H9 (cell line): ENCODE measurements around the gene TPM2. TPM values are rescaled to one million over a fixed set of nuclear protein-coding genes. Genes with fewer than 3 reads are reported as not detected.

Experiments used
- DNase-seq: peaks from one replicate; pipeline ENCODE4 v3.0.0-alpha.2; 2017
- H2AFZ ChIP-seq: one replicate; pipeline ENCODE4 v1.6.1; 2013; ENCODE audit warnings: mild to moderate bottlenecking, low read length, control low read depth, moderate library complexity
- H2AK5ac ChIP-seq: 2 replicates; pipeline ENCODE4 v1.6.1; 2013; ENCODE audit warnings: low read length, control low read depth, mixed read lengths; ENCODE audit not compliant: insufficient read length
- H2BK120ac ChIP-seq: one replicate; pipeline ENCODE4 v1.6.1; 2013; ENCODE audit warnings: low read depth, mild to moderate bottlenecking, low read length, control low read depth, inconsistent platforms; ENCODE audit not compliant: poor library complexity, severe bottlenecking
- H2BK12ac ChIP-seq: 2 replicates; pipeline ENCODE4 v1.6.1; 2013; ENCODE audit warnings: low read length, control low read depth, mixed read lengths, low read depth; ENCODE audit not compliant: insufficient read length
- H2BK15ac ChIP-seq: 2 replicates; pipeline ENCODE4 v1.6.1; 2013; ENCODE audit warnings: low read depth, low read length, control low read depth
- H2BK20ac ChIP-seq: one replicate; pipeline ENCODE4 v1.6.1; 2013; ENCODE audit warnings: low read depth, mild to moderate bottlenecking, low read length, control low read depth, inconsistent platforms; ENCODE audit not compliant: poor library complexity, severe bottlenecking
- H2BK5ac ChIP-seq: 2 replicates; pipeline ENCODE4 v1.6.1; 2013; ENCODE audit warnings: low read length, control low read depth, mixed read lengths; ENCODE audit not compliant: insufficient read length
- H3K14ac ChIP-seq: 2 replicates; pipeline ENCODE4 v1.6.1; 2013; ENCODE audit warnings: low read length, control low read depth; ENCODE audit not compliant: insufficient read depth
- H3K18ac ChIP-seq: 2 replicates; pipeline ENCODE4 v1.6.1; 2013; ENCODE audit warnings: low read depth, mild to moderate bottlenecking, mixed read lengths, low read length, control low read depth; ENCODE audit not compliant: insufficient read length
- H3K23ac ChIP-seq: 2 replicates; pipeline ENCODE4 v1.6.1; 2013; ENCODE audit warnings: low read length, control low read depth, mixed read lengths, low read depth; ENCODE audit not compliant: insufficient read length
- H3K23me2 ChIP-seq: 2 replicates; pipeline ENCODE4 v1.6.1; 2013; ENCODE audit warnings: low read depth, mild to moderate bottlenecking, mixed read lengths, low read length, control low read depth; ENCODE audit not compliant: insufficient read length, poor library complexity, severe bottlenecking
- H3K27ac ChIP-seq: 2 replicates; pipeline ENCODE4 v1.5.1; 2013; ENCODE audit warnings: low read length, control low read depth, mixed read lengths, low read depth; ENCODE audit not compliant: insufficient read length
- H3K27me3 ChIP-seq: 2 replicates; pipeline ENCODE4 v1.6.1; 2013; ENCODE audit warnings: low read length, control low read depth, inconsistent platforms; ENCODE audit not compliant: insufficient read depth
- H3K4ac ChIP-seq: 2 replicates; pipeline ENCODE4 v1.6.1; 2013; ENCODE audit warnings: low read depth, mild to moderate bottlenecking, control low read depth, inconsistent platforms, low read length, moderate library complexity
- H3K4me1 ChIP-seq: 2 replicates; pipeline ENCODE4 v1.6.1; 2013; ENCODE audit warnings: low read length, control low read depth, inconsistent platforms; ENCODE audit not compliant: insufficient read depth
- H3K4me2 ChIP-seq: 2 replicates; pipeline ENCODE4 v1.6.1; 2013; ENCODE audit warnings: low read length, control low read depth, mixed read lengths; ENCODE audit not compliant: insufficient read length, insufficient read depth
- H3K56ac ChIP-seq: 2 replicates; pipeline ENCODE4 v1.6.1; 2013; ENCODE audit warnings: low read depth, mild to moderate bottlenecking, mixed read lengths, low read length, control low read depth; ENCODE audit not compliant: insufficient read length
- H3K79me1 ChIP-seq: 2 replicates; pipeline ENCODE4 v1.6.1; 2013; ENCODE audit warnings: low read depth, mild to moderate bottlenecking, moderate library complexity, low read length, control low read depth, inconsistent platforms; ENCODE audit not compliant: insufficient read depth, poor library complexity, severe bottlenecking
- H3K79me2 ChIP-seq: 2 replicates; pipeline ENCODE4 v1.6.1; 2013; ENCODE audit warnings: low read length, control low read depth, inconsistent platforms; ENCODE audit not compliant: insufficient read depth
- H3K9ac ChIP-seq: 2 replicates; pipeline ENCODE4 v1.6.1; 2013; ENCODE audit warnings: low read length, control low read depth, mixed read lengths; ENCODE audit not compliant: insufficient read length; ENCODE audit errors: extremely low read depth
- H3K9me3 ChIP-seq: one replicate; pipeline ENCODE4 v1.6.1; 2013; ENCODE audit warnings: low read depth, low read length, inconsistent platforms; ENCODE audit not compliant: control insufficient read depth
- H3T11ph ChIP-seq: one replicate; pipeline ENCODE4 v1.6.1; 2013; ENCODE audit warnings: mild to moderate bottlenecking, low read length, control low read depth, inconsistent platforms
- H4K20me1 ChIP-seq: one replicate; pipeline ENCODE4 v1.6.1; 2013; ENCODE audit not compliant: control insufficient read depth, insufficient read length, insufficient read depth
- H4K5ac ChIP-seq: 2 replicates; pipeline ENCODE4 v1.6.1; 2013; ENCODE audit warnings: low read depth, mild to moderate bottlenecking, mixed read lengths, low read length, control low read depth; ENCODE audit not compliant: insufficient read length
- H4K8ac ChIP-seq: replicated peaks from 2 replicates; pipeline ENCODE4 v1.6.1; 2013; ENCODE audit warnings: low read length, control low read depth, mixed read lengths, low read depth; ENCODE audit not compliant: insufficient read length
- H4K91ac ChIP-seq: 2 replicates; pipeline ENCODE4 v1.6.1; 2013; ENCODE audit warnings: low read depth, mild to moderate bottlenecking, moderate library complexity, mixed read lengths, low read length, control low read depth; ENCODE audit not compliant: insufficient read length
- H3K27ac Mint-ChIP-seq, 3 experiments: 2 replicates in 2 of 3; 3 replicates in 1 of 3; pipeline ENCODE4 v1.8.0; 2020 to 2021; ENCODE audit warnings: mixed read lengths in 3 of 3, mild to moderate bottlenecking in 1 of 3, moderate library complexity in 1 of 3
- H3K27me3 Mint-ChIP-seq: 2 replicates; pipeline ENCODE4 v1.8.0; 2021; ENCODE audit warnings: low read depth, mild to moderate bottlenecking, moderate library complexity, mixed read lengths
- H3K36me3 Mint-ChIP-seq, 3 experiments: 2 replicates in 2 of 3; 3 replicates in 1 of 3; pipeline ENCODE4 v1.8.0; 2020 to 2021; ENCODE audit warnings: low read depth in 3 of 3, mixed read lengths in 3 of 3; ENCODE audit not compliant: insufficient read depth in 1 of 3
- H3K4me1 Mint-ChIP-seq, 2 experiments: 2 replicates each; pipeline ENCODE4 v1.8.0; 2020; ENCODE audit warnings: mixed read lengths in 2 of 2
- H3K4me3 Mint-ChIP-seq, 2 experiments: 2 replicates in 1 of 2; 3 replicates in 1 of 2; pipeline ENCODE4 v1.8.0; 2020 to 2021; ENCODE audit warnings: mild to moderate bottlenecking in 2 of 2, mixed read lengths in 2 of 2, moderate library complexity in 1 of 2
- H3K9me3 Mint-ChIP-seq, 2 experiments: 2 replicates in 1 of 2; 3 replicates in 1 of 2; pipeline ENCODE4 v1.8.0; 2020; ENCODE audit warnings: mild to moderate bottlenecking in 2 of 2, mixed read lengths in 2 of 2, moderate library complexity in 1 of 2
- WGBS: extraction: QIAGEN DNeasy Blood & Tissue Kit; methylation state at CpG from one replicate; pipeline ENCODE4 v1.1.7; 2013; ENCODE audit warnings: missing lambda C conversion rate, low lambda C conversion rate, mixed read lengths; ENCODE audit not compliant: insufficient read length; ENCODE audit errors: extremely low coverage; 5-methylcytosine and 5-hydroxymethylcytosine counted together
- total RNA-seq: library from RNA; stranded (reverse); gene quantifications from 2 replicates; pipeline ENCODE4 v1.2.1, GENCODE V29; 2021
- TF ChIP-seq, protein P1 (sequence below): fragments of 200-600 bp; sonication (generic); conservative IDR thresholded peaks from 3 replicates; pipeline ENCODE4 v1.8.0; 2021; ENCODE audit warnings: antibody characterized with exemption, mild to moderate bottlenecking

Gene TPM2
- total RNA-seq, 1 experiment from 2014 or later = 225 TPM

DNA sequence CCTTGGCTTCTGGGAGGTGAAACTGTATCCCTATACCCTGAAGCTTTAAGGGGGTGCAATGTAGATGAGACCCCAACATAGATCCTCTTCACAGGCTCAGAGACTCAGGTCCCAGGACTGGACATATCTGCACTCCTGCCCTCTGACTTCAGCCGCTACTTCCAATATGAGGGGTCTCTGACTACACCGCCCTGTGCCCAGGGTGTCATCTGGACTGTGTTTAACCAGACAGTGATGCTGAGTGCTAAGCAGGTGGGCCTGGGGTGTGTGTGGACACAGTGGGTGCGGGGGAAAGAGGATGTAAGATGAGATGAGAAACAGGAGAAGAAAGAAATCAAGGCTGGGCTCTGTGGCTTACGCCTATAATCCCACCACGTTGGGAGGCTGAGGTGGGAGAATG is 10.6 kb downstream of the TPM2 start:
- Mint-ChIP-seq H3K27ac (no peak overlapping the region; a peak in 1 of 7 replicates), H3K4me1 (peaks cover 22 to 33% of the 10 kb centered on the region in 2 experiments), H3K27me3 (peaks cover 27% of the 10 kb centered on the region), H3K9me3 (no peaks in the 10 kb centered on the region), H3K36me3 (peaks cover 19 to 24% (median 24%) of the 10 kb centered on the region in 3 experiments; a peak in 6 of 7 replicates), H3K4me3 (no peak overlapping the region)
- no peak overlapping the region for H2BK12ac ChIP-seq
- H3K56ac ChIP-seq = no peak overlapping the region
- H2BK20ac ChIP-seq = no peak overlapping the region
- H4K5ac ChIP-seq = no peak overlapping the region
- no peak overlapping the region for H2AK5ac ChIP-seq
- DNase-seq = no peak
- no peak overlapping the region for H2BK5ac ChIP-seq
- no peaks in the 10 kb centered on the region for H4K20me1 ChIP-seq
- H3K14ac ChIP-seq = no peak overlapping the region
- TF ChIP-seq, protein P1, sequence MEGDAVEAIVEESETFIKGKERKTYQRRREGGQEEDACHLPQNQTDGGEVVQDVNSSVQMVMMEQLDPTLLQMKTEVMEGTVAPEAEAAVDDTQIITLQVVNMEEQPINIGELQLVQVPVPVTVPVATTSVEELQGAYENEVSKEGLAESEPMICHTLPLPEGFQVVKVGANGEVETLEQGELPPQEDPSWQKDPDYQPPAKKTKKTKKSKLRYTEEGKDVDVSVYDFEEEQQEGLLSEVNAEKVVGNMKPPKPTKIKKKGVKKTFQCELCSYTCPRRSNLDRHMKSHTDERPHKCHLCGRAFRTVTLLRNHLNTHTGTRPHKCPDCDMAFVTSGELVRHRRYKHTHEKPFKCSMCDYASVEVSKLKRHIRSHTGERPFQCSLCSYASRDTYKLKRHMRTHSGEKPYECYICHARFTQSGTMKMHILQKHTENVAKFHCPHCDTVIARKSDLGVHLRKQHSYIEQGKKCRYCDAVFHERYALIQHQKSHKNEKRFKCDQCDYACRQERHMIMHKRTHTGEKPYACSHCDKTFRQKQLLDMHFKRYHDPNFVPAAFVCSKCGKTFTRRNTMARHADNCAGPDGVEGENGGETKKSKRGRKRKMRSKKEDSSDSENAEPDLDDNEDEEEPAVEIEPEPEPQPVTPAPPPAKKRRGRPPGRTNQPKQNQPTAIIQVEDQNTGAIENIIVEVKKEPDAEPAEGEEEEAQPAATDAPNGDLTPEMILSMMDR = no peak
- H3K4me2 ChIP-seq = no peak overlapping the region
- H2AFZ ChIP-seq = no peak overlapping the region
- WGBS = no CpG with 5 or more reads among the region's 5 CpGs
- no peak overlapping the region for H4K8ac ChIP-seq
- H3K23me2 ChIP-seq = no peaks in the 10 kb centered on the region
- no peak overlapping the region for H2BK15ac ChIP-seq
- peaks cover 2% of the 10 kb centered on the region; the same call in 1 of the 2 replicates for H3K27me3 ChIP-seq
- H3K4ac ChIP-seq = no peak overlapping the region
- H3K79me1 ChIP-seq = no peaks in the 10 kb centered on the region
- H3K79me2 ChIP-seq = no peaks in the 10 kb centered on the region
- no peaks in the 10 kb centered on the region; the same call in none of the 2 replicates for H3K4me1 ChIP-seq
- no peak overlapping the region for H3K27ac ChIP-seq
- H2BK120ac ChIP-seq = no peak overlapping the region
- H3K9me3 ChIP-seq = no peaks in the 10 kb centered on the region
- H3K18ac ChIP-seq = no peak overlapping the region
- H3T11ph ChIP-seq = no peak overlapping the region
- no peak overlapping the region for H4K91ac ChIP-seq
- H3K23ac ChIP-seq = no peak overlapping the region
- no peak overlapping the region for H3K9ac ChIP-seq
